Activated naive CD4-positive, alpha-beta T cell treated with Interleukin-2 at 50 U/mL for 16 hours (primary cell): ENCODE measurements around the gene RASSF7.

Experiments
- DNase-seq: peaks from one replicate; pipeline ENCODE4 v3.0.0-alpha.2; 2020

Gene RASSF7

GRCh38 chr11:553083-553987, 7.4 kb upstream of the RASSF7 start:
- DNase-seq = no peak

DNA sequence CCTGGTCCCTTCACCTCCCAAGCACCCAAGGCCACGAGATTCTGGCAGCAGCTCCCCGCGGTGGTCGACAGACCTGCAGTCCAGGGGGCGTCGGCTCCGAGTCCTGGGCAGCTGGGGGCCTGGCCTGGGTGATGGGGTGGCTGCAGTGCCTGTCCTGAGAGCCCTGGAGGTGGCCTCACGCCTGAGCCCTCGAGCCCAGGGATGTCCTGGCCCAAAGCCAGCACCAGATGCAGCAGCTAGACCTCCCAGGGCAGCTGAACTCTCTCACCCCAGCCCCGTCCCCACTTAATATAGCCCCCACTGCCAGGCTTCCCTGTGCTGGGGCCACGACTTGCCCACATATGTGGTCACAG, 6.8 kb upstream of the RASSF7 start:
- no peak for DNase-seq

DNA sequence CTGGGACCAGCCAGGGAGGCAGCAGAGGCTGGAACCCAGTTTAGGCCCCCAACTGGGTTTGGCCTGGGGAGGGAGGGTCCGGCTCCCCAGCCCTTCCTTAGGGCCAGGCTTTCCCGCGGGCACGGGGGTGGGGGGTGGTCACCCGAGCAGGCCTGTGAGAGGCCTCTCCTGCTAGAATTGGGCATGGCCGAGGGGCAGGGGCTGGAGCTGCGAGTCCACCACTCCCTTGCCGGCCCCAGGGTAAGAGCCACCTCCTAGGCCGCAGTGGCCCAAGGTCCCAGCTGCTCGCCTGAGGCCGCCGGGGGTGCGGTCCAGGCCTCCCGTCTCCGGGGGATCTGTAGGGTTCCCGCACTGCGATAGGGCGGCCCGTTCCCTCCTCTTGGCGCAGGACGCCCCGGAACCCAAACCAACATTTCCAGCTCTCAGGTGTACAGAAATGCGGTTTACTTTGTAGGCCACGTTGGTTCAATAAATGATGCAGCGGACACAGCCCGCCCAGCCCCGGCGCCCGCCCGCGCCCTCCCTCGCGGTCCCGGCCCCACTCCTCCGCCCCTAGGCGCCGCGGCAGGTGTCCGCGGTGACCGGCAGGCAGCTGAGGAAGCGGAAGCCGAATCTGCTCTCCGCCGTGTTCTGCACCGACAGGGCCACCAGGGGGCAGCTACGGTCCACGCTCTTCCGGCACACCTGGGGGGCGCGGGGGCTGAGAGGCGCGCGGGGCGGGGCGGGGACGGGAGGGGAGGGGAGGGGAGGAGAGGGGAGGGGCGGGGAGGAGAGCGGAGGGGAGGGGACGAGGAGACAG, 6.1 kb upstream of the RASSF7 start:
- peak; percentile 79 for DNase-seq

- DNase-seq = no peak
Observed at GRCh38 chr11:555227-555779, 5.5 kb upstream of the RASSF7 start.

DNA sequence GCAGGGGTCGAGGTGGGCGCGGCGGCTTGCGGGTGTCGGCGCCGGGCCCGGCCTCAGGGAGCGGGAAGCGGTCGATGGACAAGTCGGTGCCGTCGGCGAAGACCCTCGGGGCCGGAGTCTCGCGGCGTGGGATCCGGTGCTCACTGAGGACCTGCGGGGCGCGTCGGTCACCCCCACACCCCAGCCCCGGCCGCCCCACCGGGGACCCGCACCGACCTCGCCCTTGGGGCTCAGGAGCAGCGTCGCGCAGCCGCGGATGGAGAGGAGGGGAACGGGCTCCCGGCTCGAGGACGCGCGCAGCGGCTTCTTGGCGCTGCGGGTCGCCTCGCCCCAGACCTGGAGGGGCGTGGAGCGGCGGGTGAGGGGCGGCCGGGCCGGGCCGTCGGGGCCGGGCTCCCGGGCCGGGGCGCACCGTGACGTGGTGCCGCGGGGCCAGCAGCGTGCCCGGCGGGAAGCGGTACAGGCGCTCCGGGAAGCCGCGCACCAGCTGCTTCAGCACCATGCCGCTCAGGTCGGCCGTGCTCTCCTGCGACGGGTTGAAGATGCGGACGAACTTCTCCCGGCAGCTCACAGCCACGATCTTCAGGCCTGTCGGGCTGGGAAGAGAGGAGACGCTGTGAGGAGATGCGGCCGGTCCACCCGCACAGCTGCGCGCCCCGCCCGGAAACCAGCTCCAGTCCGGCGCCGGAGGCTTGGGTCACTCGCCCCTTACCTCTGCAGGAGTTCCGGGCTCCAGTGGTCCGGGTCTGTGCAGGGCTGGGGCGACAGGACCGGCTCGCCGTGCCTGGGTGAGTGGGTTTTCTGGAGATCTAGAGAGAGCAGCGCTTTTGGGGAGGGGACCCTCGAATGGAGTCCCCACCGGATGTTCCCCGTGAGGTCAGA, 4.7 kb upstream of the RASSF7 start:
- DNase-seq = no peak

DNA sequence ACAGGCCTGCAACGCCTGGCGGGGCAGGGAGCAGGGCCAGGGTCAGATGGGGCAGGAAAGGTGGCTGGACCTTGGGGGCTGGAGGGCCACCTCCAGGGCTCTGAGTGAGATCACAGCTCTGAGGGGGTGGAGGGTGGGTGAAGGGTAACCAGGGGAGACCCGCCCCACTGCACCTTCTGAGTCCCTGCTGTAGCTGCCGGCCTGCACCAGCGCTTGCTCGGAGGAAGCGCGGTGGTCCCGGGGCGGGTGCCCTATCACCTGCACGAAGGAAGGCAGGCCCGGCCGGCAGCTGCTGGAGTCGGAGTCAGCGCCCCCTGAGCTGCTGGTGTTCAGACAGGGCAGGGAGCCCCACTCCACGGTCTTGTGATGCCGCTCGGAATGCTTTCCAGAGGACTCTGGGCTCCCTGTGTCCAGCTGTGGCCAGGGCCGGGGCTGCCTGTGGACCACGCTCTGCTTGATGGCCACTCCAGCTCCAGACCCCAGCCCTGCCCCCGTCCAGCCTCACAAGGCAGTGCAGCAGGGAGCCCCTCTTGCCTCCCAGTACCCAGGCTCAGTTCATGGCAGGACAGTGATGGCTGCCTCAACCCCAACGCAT, 4.0 kb upstream of the RASSF7 start:
- DNase-seq = no peak

GRCh38 chr11:557328-558132, 3.2 kb upstream of the RASSF7 start:
- DNase-seq = no peak

- no peak for DNase-seq
Observed at GRCh38 chr11:558503-558902, 2.3 kb upstream of the RASSF7 start.

DNA sequence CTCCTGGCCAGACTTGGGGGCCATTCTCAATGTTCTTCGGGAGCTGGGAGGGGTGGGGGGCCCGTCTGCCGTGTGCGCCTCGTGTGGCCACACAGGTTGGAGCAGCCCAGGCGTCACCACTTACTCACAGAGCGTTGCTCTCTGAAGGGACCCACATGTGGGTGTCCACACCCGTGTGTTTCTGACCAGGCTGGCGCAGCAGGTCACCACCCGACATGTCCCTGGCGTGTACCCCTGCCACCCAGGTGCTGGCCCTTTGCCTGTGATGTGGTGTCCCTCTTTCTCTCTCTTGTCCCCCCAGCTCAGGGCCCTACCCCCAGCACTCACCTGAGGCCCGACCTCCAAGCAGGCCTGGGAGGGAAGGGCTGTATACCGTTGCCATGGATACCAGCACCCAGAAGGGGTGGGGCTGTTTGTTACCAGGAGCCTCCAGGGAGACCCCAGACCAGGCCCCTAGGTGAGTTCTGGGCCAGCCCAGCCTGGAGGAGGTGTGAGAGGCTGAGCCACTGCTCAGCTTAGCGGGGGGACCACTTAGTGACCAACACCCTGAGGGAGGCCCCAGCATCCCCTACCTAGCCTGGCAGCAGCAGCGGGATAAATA, 1.6 kb upstream of the RASSF7 start:
- no peak for DNase-seq

- DNase-seq = no peak
Observed at GRCh38 chr11:559712-560304, 962 bp upstream of the RASSF7 start.

GRCh38 chr11:561148-562003, 606 bp downstream of the RASSF7 start:
- DNase-seq = no peak

DNA sequence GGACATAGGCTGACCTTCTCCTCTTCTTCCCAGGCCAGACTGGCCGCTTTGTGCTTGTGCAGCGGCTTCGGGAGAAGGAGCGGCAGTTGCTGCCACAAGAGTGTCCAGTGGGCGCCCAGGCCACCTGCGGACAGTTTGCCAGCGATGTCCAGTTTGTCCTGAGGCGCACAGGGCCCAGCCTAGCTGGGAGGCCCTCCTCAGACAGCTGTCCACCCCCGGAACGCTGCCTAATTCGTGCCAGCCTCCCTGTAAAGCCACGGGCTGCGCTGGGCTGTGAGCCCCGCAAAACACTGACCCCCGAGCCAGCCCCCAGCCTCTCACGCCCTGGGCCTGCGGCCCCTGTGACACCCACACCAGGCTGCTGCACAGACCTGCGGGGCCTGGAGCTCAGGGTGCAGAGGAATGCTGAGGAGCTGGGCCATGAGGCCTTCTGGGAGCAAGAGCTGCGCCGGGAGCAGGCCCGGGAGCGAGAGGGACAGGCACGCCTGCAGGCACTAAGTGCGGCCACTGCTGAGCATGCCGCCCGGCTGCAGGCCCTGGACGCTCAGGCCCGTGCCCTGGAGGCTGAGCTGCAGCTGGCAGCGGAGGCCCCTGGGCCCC, 1.4 kb downstream of the RASSF7 start:
- no peak for DNase-seq

GRCh38 chr11:563066-563811, 2.5 kb downstream of the RASSF7 start:
- DNase-seq = no peak

DNA sequence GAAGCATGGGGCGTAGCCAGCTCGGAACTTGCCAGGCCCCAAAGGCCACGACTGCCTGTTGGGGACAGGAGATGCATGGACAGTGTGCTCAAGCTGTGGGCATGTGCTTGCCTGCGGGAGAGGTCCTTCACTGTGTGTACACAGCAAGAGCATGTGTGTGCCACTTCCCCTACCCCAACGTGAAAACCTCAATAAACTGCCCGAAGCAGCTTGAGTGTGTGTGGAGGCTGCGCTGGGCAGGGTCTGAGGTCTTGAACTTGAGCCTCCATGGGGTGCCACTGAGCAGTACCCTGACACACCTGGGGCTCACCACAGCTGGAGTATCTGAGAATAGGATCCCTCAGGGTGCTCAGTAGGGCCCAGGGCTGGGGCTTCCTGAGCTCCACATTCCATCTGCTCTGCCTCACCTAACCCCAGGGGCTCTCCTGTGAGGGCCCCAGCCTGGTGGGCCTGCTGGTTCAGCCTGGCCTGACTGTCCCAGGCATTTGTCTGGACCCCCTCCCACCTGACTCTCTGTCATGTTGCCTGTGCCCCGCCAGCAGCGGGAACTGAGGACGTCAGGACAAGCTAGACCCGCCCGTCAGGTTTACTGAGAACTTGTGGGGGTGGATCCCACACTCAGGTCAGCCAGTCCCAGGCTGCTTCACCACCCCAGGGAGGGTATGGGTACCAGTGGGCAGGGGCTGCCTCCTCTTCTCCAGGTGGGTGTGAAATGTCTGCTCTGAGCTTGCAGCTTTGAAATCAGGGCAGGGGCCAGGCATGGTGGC, 3.2 kb downstream of the RASSF7 start:
- DNase-seq = no peak

GRCh38 chr11:565921-566509, 5.2 kb downstream of the RASSF7 start:
- DNase-seq = no peak

DNA sequence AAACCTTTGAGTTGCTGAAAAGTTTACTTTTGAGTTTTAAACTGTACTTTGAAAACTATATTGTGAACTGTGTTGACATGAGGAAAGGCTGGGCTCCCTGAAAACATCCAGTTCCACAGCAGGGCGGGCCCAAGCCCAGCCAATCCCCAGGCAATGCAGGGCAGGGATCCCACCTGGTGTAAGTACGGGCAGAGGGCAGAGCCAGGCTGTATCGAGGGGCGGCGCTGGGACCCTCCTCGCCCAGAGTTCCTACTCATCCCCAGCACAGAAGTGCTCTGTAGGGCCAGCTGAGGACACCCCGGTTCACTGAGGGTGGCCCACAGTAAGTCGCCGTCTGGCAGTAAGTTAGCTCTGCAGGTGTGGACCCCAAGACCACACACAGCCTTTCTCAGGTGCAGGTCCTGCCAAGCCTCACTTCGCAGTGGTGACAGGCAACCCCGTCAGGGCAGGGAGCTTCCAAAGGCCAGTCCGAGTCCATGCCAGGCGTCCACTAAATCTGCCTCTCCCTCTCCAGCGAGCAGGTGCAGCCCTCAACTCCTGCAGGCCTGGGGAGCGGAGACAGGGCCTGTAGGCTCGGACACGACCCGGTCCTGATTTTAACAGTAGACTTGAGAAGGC, 6.3 kb downstream of the RASSF7 start:
- DNase-seq = no peak
